ENCODE measurements around the gene QSOX1. TPM values are rescaled to one million over a fixed set of nuclear protein-coding genes. Genes with fewer than 3 reads are reported as not detected.
"Not testable (repeated sequence)": the region's sequence is repeated elsewhere in the genome, so short reads cannot be mapped to it uniquely, and the experiment has no call there.

Gene QSOX1
- polyA plus RNA-seq = 10.4 TPM

GRCh38 chr1:180154325-180155181 lies at the start of gene QSOX1:
TSS of gene QSOX1 (plus strand) at chr1:180154869. CDS start at chr1:180154908, 39 bp downstream.
- H3K36me3 Mint-ChIP-seq = peaks cover 2% of the 10 kb centered on the region
- H3K27me3 Mint-ChIP-seq = no peaks in the 10 kb centered on the region
- H3K4me3 Mint-ChIP-seq = peak within 1 kb of the TSS; percentile 80 to 97 (median 94)
- peak within 1 kb of the TSS; percentile 66 to 90 (median 89) for H3K27ac Mint-ChIP-seq
- no peaks in the 10 kb centered on the region for H3K9me3 Mint-ChIP-seq
- H3K4me1 Mint-ChIP-seq = peaks cover 7 to 25% (median 22%) of the 10 kb centered on the region in 3 donors

- Mint-ChIP-seq H3K27ac (no peak overlapping the region), H3K27me3 (no peaks in the 10 kb centered on the region), H3K4me3 (no peak overlapping the region), H3K36me3 (peaks cover 3% of the 10 kb centered on the region), H3K9me3 (no peaks in the 10 kb centered on the region), H3K4me1 (no peaks in the 10 kb centered on the region)
These were observed 42.6 kb upstream of the QSOX1 start for GRCh38 chr1:180112091-180112490.

GRCh38 chr1:180112984-180113647 lies 41.6 kb upstream of the QSOX1 start:
- Mint-ChIP-seq H3K27ac (peak overlapping the region in 1 of 3 donors; percentile 71), H3K9me3 (no peaks in the 10 kb centered on the region), H3K36me3 (peaks cover 2% of the 10 kb centered on the region), H3K4me1 (no peaks in the 10 kb centered on the region), H3K4me3 (no peak overlapping the region), H3K27me3 (no peaks in the 10 kb centered on the region)

- Mint-ChIP-seq H3K4me1 (no peaks in the 10 kb centered on the region), H3K4me3 (no peak overlapping the region), H3K27me3 (no peaks in the 10 kb centered on the region), H3K36me3 (peaks cover 2% of the 10 kb centered on the region), H3K9me3 (no peaks in the 10 kb centered on the region), H3K27ac (no peak overlapping the region)
These were observed 40.2 kb upstream of the QSOX1 start for GRCh38 chr1:180114396-180114945.

GRCh38 chr1:180116964-180117763 lies 37.5 kb upstream of the QSOX1 start:
- H3K9me3 Mint-ChIP-seq = no peaks in the 10 kb centered on the region
- H3K36me3 Mint-ChIP-seq = peaks cover 2% of the 10 kb centered on the region
- no peaks in the 10 kb centered on the region for H3K4me1 Mint-ChIP-seq
- no peaks in the 10 kb centered on the region for H3K27me3 Mint-ChIP-seq
- H3K4me3 Mint-ChIP-seq = no peak overlapping the region
- H3K27ac Mint-ChIP-seq = no peak overlapping the region

GRCh38 chr1:180117764-180118116 lies 36.9 kb upstream of the QSOX1 start:
- Mint-ChIP-seq H3K4me3 (no peak overlapping the region), H3K36me3 (peaks cover 2% of the 10 kb centered on the region)

GRCh38 chr1:180119837-180120236 lies 34.8 kb upstream of the QSOX1 start:
- no peaks in the 10 kb centered on the region for H3K4me1 Mint-ChIP-seq
- H3K36me3 Mint-ChIP-seq = no peaks in the 10 kb centered on the region
- no peaks in the 10 kb centered on the region for H3K9me3 Mint-ChIP-seq
- H3K27ac Mint-ChIP-seq = no peak overlapping the region
- H3K4me3 Mint-ChIP-seq = no peak overlapping the region
- no peaks in the 10 kb centered on the region for H3K27me3 Mint-ChIP-seq

More at GRCh38 chr1:180117764-180118116, 36.9 kb upstream of the QSOX1 start:
- Mint-ChIP-seq H3K27me3 (no peaks in the 10 kb centered on the region), H3K27ac (no peak overlapping the region), H3K4me1 (no peaks in the 10 kb centered on the region), H3K9me3 (no peaks in the 10 kb centered on the region)

- Mint-ChIP-seq H3K4me3 (no peak overlapping the region), H3K27me3 (no peaks in the 10 kb centered on the region), H3K27ac (no peak overlapping the region), H3K36me3 (no peaks in the 10 kb centered on the region), H3K4me1 (peaks cover 0 to 1% (median 0%) of the 10 kb centered on the region in 3 donors), H3K9me3 (no peaks in the 10 kb centered on the region)
These were observed 31.2 kb upstream of the QSOX1 start for GRCh38 chr1:180123463-180123936.

- no peaks in the 10 kb centered on the region for H3K36me3 Mint-ChIP-seq
- no peak overlapping the region for H3K27ac Mint-ChIP-seq
- H3K9me3 Mint-ChIP-seq = no peaks in the 10 kb centered on the region
- H3K4me1 Mint-ChIP-seq = no peaks in the 10 kb centered on the region
- peaks cover 19% of the 10 kb centered on the region for H3K27me3 Mint-ChIP-seq
- no peak overlapping the region for H3K4me3 Mint-ChIP-seq
These were observed 24.0 kb upstream of the QSOX1 start for GRCh38 chr1:180130651-180131050.

- H3K27ac Mint-ChIP-seq = no peak overlapping the region
These were observed 23.2 kb upstream of the QSOX1 start for GRCh38 chr1:180131510-180131909.

GRCh38 chr1:180133193-180133592 lies 21.5 kb upstream of the QSOX1 start:
- Mint-ChIP-seq H3K36me3 (no peaks in the 10 kb centered on the region), H3K27me3 (peaks cover 24% of the 10 kb centered on the region), H3K9me3 (peaks cover 4 to 9% (median 8%) of the 10 kb centered on the region in 3 donors), H3K4me3 (no peak overlapping the region), H3K4me1 (no peaks in the 10 kb centered on the region), H3K27ac (no peak overlapping the region)

More at GRCh38 chr1:180131510-180131909, 23.2 kb upstream of the QSOX1 start:
- Mint-ChIP-seq H3K9me3 (peaks cover 1 to 4% (median 1%) of the 10 kb centered on the region in 3 donors), H3K36me3 (no peaks in the 10 kb centered on the region), H3K27me3 (peaks cover 22% of the 10 kb centered on the region), H3K4me1 (no peaks in the 10 kb centered on the region), H3K4me3 (no peak overlapping the region)

GRCh38 chr1:180133688-180134087 lies 21.0 kb upstream of the QSOX1 start:
- not testable (repeated sequence) for H3K36me3 Mint-ChIP-seq, H3K4me1 Mint-ChIP-seq, H3K4me3 Mint-ChIP-seq, H3K9me3 Mint-ChIP-seq, H3K27ac Mint-ChIP-seq
- H3K27me3 Mint-ChIP-seq = peaks cover 24% of the 10 kb centered on the region

GRCh38 chr1:180135535-180135934 lies 19.1 kb upstream of the QSOX1 start:
- Mint-ChIP-seq H3K27me3 (peaks cover 21% of the 10 kb centered on the region), H3K9me3 (peaks cover 4 to 9% (median 8%) of the 10 kb centered on the region in 3 donors)

GRCh38 chr1:180136331-180136967 lies 18.2 kb upstream of the QSOX1 start:
- peaks cover 4 to 9% (median 8%) of the 10 kb centered on the region in 3 donors for H3K9me3 Mint-ChIP-seq
- H3K4me3 Mint-ChIP-seq = no peak overlapping the region
- peaks cover 21% of the 10 kb centered on the region for H3K27me3 Mint-ChIP-seq
- no peak overlapping the region for H3K27ac Mint-ChIP-seq
- H3K4me1 Mint-ChIP-seq = no peaks in the 10 kb centered on the region
- H3K36me3 Mint-ChIP-seq = no peaks in the 10 kb centered on the region

More at GRCh38 chr1:180135535-180135934, 19.1 kb upstream of the QSOX1 start:
- H3K4me3 Mint-ChIP-seq = no peak overlapping the region
- no peaks in the 10 kb centered on the region for H3K4me1 Mint-ChIP-seq
- H3K27ac Mint-ChIP-seq = no peak overlapping the region
- no peaks in the 10 kb centered on the region for H3K36me3 Mint-ChIP-seq
